Ovary (tissue), 9 donors: ENCODE data around the gene ATAD3C. TPM values are rescaled to one million over a fixed set of nuclear protein-coding genes. Genes with fewer than 3 reads are reported as not detected.

Experiments used
- DNase-seq, 5 donors: peaks; one replicate each; pipeline ENCODE4 v3.0.0-alpha.2; 2019 to 2020
- H3K27ac ChIP-seq, 2 donors: fragments of 200-600 bp; one replicate each; pipeline versions ENCODE4 v1.5.1 to v1.8.0; 2019 to 2022
- H3K27me3 ChIP-seq: fragments of 200-600 bp; one replicate; pipeline ENCODE4 v1.8.0; 2022
- H3K36me3 ChIP-seq: fragments of 200-600 bp; sonication (generic); one replicate; pipeline ENCODE4 v1.5.1; 2019
- H3K4me1 ChIP-seq: one replicate; pipeline ENCODE4 v1.8.1; 2013; ENCODE audit warnings: mild to moderate bottlenecking, moderate library complexity; ENCODE audit not compliant: insufficient read depth
- H3K4me3 ChIP-seq: fragments of 200-600 bp; sonication (generic); one replicate; pipeline ENCODE4 v1.5.1; 2017
- H3K9me3 ChIP-seq, 2 donors: fragments of 200-600 bp in 1 of 2; sonication (generic) in 1 of 2; one replicate each; pipeline versions ENCODE4 v1.5.1 to v1.8.1; 2013 to 2019; ENCODE audit warnings: mild to moderate bottlenecking in 1 of 2, moderate library complexity in 1 of 2
- CTCF ChIP-seq, 3 donors: fragments of 450-650 bp in 2 of 3; fragments of 200-600 bp in 1 of 3; IDR thresholded peaks; one replicate each; pipeline versions ENCODE4 v1.5.1 to v1.8.0; 2016 to 2022; ENCODE audit warnings: antibody characterized with exemption in 3 of 3, mild to moderate bottlenecking in 1 of 3
- EP300 ChIP-seq: sonication (generic); formaldehyde crosslinking; IDR thresholded peaks from one replicate; pipeline ENCODE4 v1.6.1; 2017; ENCODE audit warnings: antibody characterized with exemption
- POLR2A ChIP-seq: fragments of 450-650 bp; IDR thresholded peaks from one replicate; pipeline ENCODE4 v1.6.1; 2017; ENCODE audit warnings: antibody characterized with exemption, mild to moderate bottlenecking, moderate library complexity
- whole genome bisulfite sequencing, 3 donors: extraction: QIAGEN DNeasy Blood & Tissue Kit in 1 of 3; methylation state at CpG; one replicate each; pipeline versions ENCODE4 v1.1.5 to v1.1.7; 2013 to 2017; 5-methylcytosine and 5-hydroxymethylcytosine counted together
- intact Hi-C, 4 donors: fragments of 100-400 bp; cut with DNase I; formaldehyde crosslinking; loops; one replicate each; pipeline versions ENCODE4 v1.11.0 to v1.15.1; 2022 to 2023
- polyA plus RNA-seq, 2 donors: library from polyadenylated mRNA; stranded (reverse); fragments of 200-250 nt in 1 of 2; fragments of 350-450 nt in 1 of 2; fragmentation: Illumina TruSeq in 1 of 2; extraction: RNeasy Lipid Tissue Mini Kit (QIAGEN cat#74804) in 1 of 2; gene quantifications; one replicate each; pipeline ENCODE4 v1.2.3, GENCODE V29; 2013 to 2014
- total RNA-seq, 7 donors: library from RNA; depleted of rRNA in 2 of 7; stranded (reverse); fragments of >200 nt in 2 of 7; fragmentation: NEBNext Ultra II Directional in 3 of 7; extraction: Animal tissue kit (Norgen Biotek cat#: 25700) in 3 of 7; gene quantifications; one replicate each; pipeline versions ENCODE4 v1.1.0 to v1.2.4, GENCODE V29; 2016 to 2023
- donor health status: DM: no; HTN: no; CAD: no; lungs with moderate emphysema.
- donor health status: DM: no; HTN: no; CAD: no.
- donor health status: Bipolar disorder and iron deficiency.
- donor health status: DM: yes; HTN: yes; CAD: no.
- donor health status: DM: no; HTN: no; CAD: no.
- donor health status: DM: yes; HTN: yes; CAD: no.

Gene ATAD3C
- total and polyA plus RNA-seq, 9 donors: 0.53 to 5.3 (median 3.6) TPM

GRCh38 chr1:1487701-1488100 lies 38.2 kb downstream of the ATAD3C start:
- TF ChIP-seq CTCF (IDR thresholded peaks at IDR 0.05) (no peak), POLR2A (no peak), EP300 (no peak)
- no peaks in the 10 kb centered on the region for H3K27me3 ChIP-seq
- no peak overlapping the region for H3K27ac ChIP-seq
- peaks cover 2% of the 10 kb centered on the region for H3K36me3 ChIP-seq
- DNase-seq: no peak
- no peak overlapping the region for H3K4me3 ChIP-seq
- H3K9me3 ChIP-seq: no peaks in the 10 kb centered on the region
- 95% methylated on average over 18 of the region's 18 CpGs for WGBS, 3 donors
- intact Hi-C loops: no loop called here
- H3K4me1 ChIP-seq: no peaks in the 10 kb centered on the region

GRCh38 chr1:1489231-1489630 lies 39.7 kb downstream of the ATAD3C start:
- WGBS, 3 donors: 92 to 95% (median 94%) methylated on average over 11 to 16 of the region's 16 CpGs
- no peaks in the 10 kb centered on the region for H3K4me1 ChIP-seq
- no peak overlapping the region for H3K27ac ChIP-seq
- H3K4me3 ChIP-seq: no peak overlapping the region
- intact Hi-C loops: no loop called here
- no peaks in the 10 kb centered on the region for H3K36me3 ChIP-seq
- H3K9me3 ChIP-seq: peaks cover 0 to 3% of the 10 kb centered on the region in 2 donors
- no peak for TF ChIP-seq EP300
- no peak for TF ChIP-seq CTCF (IDR thresholded peaks at IDR 0.05)
- TF ChIP-seq POLR2A: no peak
- H3K27me3 ChIP-seq: no peaks in the 10 kb centered on the region
- no peak for DNase-seq

- intact Hi-C loops: no loop called here
- Histone ChIP-seq H3K27ac (no peak overlapping the region), H3K4me3 (no peak overlapping the region), H3K4me1 (no peaks in the 10 kb centered on the region), H3K36me3 (no peaks in the 10 kb centered on the region), H3K27me3 (no peaks in the 10 kb centered on the region), H3K9me3 (peaks cover 0 to 3% of the 10 kb centered on the region in 2 donors)
- TF ChIP-seq EP300 (no peak), POLR2A (no peak), CTCF (IDR thresholded peaks at IDR 0.05) (no peak)
- WGBS, 3 donors: 91 to 95% (median 95%) methylated on average over 19 of the region's 19 CpGs
- no peak for DNase-seq
Observed at GRCh38 chr1:1489861-1490260, 40.4 kb downstream of the ATAD3C start.

- no peak for DNase-seq
- WGBS, 3 donors: 94 to 96% (median 96%) methylated on average over 16 to 21 of the region's 25 CpGs
Observed at GRCh38 chr1:1490633-1491230, 41.2 kb downstream of the ATAD3C start.

More at GRCh38 chr1:1490633-1491230, 41.2 kb downstream of the ATAD3C start:
- Histone ChIP-seq H3K9me3 (peaks cover 0 to 3% of the 10 kb centered on the region in 2 donors), H3K4me3 (no peak overlapping the region), H3K27ac (no peak overlapping the region), H3K36me3 (no peaks in the 10 kb centered on the region), H3K27me3 (no peaks in the 10 kb centered on the region), H3K4me1 (no peaks in the 10 kb centered on the region)
- intact Hi-C loops: no loop called here
- TF ChIP-seq EP300 (no peak), CTCF (IDR thresholded peaks at IDR 0.05) (no peak), POLR2A (no peak)
